GM19463 (cell line): Measurements from ENCODE around the gene SVEP1.
"Not testable (repeated sequence)": the region's sequence is repeated elsewhere in the genome, so short reads cannot be mapped to it uniquely, and the experiment has no call there.

Experiments
- ATAC-seq: cut with Tn5 transposase; IDR thresholded peaks from one replicate; pipeline ENCODE4 v1.9.1; 2021; ENCODE audit warnings: mild to moderate bottlenecking, moderate library complexity; ENCODE audit not compliant: unreplicated experiment

SVEP1 gene

DNA sequence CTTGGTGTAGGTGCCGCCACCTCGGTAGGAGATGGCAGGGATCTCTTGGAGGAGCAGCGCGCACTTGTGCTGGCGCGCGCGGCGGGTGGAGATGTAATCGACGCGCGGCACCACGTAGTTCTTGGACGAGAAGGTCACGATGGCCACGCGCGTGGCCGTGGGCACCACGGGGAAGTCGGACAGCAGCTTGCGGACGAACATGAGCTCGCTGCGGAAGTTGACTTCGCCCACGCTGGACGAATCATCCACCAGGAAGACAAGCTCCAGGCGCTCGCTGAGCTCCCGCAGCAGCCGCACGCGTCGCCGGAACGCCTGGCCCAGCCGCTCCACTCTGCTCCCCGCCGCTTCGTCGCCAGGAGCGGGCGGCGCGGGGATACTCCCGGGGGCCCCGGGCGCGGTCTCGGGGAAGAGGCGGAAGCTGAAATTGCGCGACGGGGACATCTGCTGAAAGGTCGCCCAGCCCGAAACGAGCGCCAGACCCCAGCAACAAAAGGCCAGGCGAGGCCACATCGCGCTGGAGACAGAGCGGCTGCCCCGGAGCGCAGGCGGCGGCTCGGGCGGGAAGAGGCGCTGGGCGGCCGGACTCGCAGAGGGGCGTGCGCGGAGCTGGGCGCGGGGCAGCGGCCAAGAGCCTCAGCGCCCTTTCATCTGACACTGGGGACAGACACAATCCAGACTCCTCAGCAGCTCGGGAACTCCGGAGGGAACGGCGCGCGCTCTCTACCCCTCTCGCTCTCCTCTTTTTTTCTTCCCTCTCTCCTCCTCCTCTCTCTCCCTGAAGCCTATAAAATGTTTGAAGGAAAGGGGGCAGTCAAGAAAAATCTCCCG is at the start of gene SVEP1:
SVEP1 (minus strand) TSS at position 708 of the 828 bp plus-strand sequence; CDS start at position 510, 198 bp downstream.
- ATAC-seq: no peak

DNA sequence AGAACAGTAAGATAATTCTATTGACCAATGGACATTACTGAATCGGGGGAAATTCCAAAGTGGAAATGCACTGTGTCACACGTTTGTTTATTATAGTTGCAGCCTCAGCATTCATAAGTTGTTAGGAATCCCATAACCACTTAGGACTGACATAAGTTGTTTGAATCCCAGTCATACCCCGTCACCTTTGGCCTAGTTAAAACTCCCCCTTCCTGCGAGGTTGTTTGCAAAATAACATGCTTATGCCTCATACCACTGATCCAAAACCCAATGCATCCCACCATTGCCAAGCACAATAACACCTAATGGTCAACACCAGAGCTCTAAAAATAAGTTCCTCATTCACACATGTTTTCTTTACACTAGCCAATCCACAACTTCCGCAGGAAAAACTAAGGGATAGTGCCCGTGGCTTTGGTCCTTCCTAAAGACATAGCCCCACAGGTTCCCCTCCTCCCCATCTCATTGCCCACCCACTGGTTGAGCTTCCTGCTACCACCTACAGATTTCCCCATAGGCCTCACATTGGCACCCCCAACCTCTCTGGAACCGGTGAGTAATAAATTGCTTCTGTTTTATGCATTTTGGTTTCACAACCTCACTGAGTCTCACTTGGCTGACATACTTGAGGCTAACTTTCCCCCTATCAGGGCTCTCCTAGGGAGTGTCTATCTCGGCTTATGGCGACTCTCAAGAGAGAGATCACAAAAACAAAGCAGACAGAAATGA is 46.7 kb upstream of the SVEP1 start:
- peak; percentile 98 for ATAC-seq

GRCh38 chr9:110623462-110624025 is 44.0 kb upstream of the SVEP1 start:
- ATAC-seq: no peak

- no peak for ATAC-seq
These were observed 42.8 kb upstream of the SVEP1 start for GRCh38 chr9:110622368-110622767.

DNA sequence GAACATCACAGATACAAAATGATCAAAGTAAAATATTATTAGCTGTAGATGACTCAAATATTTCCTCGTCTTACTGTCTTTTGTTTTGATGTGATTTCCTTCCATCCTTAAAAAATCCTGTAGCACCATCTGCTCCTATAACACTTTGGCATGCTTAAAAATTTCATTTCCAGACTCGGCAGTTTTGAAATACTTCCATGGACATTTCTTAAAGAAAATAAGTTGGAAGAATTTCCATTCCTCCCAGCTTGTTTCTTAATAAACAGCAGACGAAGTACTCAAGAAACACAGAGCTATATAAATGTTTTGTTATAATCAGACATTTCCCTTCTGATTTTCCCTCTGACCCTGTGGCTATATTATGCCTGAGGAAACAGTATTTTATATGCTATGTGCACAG is 41.2 kb upstream of the SVEP1 start:
- no peak for ATAC-seq

- ATAC-seq: no peak
These were observed 40.3 kb upstream of the SVEP1 start for GRCh38 chr9:110619831-110620230.

DNA sequence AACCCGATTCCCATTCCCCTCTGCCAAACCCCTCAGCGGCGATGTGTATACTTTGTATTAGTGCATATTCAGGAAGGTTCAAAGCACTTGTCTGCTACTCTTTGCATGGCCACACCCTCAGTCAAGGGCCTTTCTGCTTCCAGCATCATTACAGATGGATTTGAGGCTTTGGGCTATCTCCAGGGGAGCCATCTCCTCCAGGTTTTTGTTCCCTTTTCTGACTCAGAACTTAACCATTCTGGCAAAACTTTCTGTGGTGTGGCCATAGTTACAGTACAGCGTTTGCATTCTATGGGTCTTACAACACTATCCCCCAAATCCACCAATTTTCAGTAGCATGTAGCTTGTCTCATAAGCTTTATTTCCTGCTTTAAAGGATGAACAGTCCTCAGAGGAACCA is 36.0 kb upstream of the SVEP1 start:
- ATAC-seq: no peak

GRCh38 chr9:110614576-110614975 is 35.0 kb upstream of the SVEP1 start:
- ATAC-seq: not testable (repeated sequence)

- no peak for ATAC-seq
These were observed 26.7 kb upstream of the SVEP1 start for GRCh38 chr9:110606179-110606790.

GRCh38 chr9:110605565-110605964 is 26.0 kb upstream of the SVEP1 start:
- no peak for ATAC-seq

GRCh38 chr9:110604171-110604601 is 24.6 kb upstream of the SVEP1 start:
- no peak for ATAC-seq

DNA sequence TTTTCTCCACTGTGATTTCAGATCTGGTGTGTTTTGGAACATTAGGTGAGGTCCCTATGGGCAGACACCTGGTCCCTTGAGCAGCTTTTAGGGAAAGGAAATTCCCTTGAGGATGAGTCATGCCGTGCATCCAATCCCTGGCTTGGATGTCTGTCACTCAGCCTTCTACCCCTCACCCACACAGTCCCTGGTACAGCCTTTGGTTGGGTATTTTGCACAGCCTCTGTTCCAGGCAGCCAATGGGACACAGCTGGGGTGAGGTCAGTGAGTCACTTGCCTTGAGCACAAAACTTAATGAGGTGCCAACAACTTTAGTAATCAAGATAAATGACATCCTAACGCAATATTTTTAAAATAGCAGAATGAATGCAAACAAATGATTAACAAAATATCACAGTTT is 22.7 kb upstream of the SVEP1 start:
- no peak for ATAC-seq

DNA sequence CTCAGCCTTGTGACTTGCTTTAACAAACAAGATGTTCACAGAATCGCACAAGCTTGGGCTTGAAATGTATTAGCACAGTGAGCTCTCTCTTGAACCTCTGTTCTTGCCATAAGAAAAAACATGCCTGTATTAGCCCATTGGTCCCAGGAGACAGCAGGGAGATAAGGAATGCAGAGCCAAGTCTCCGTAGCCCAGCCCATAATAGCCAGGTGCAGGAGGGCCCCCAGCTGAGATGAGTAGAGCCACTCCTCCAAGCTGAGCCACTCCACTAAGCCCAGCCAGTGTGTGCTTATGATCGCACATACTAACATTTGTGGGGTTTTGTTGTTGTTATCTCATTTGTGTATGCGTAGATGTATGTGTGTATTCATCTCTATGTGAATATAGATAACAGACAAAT is 21.6 kb upstream of the SVEP1 start:
- ATAC-seq: no peak

DNA sequence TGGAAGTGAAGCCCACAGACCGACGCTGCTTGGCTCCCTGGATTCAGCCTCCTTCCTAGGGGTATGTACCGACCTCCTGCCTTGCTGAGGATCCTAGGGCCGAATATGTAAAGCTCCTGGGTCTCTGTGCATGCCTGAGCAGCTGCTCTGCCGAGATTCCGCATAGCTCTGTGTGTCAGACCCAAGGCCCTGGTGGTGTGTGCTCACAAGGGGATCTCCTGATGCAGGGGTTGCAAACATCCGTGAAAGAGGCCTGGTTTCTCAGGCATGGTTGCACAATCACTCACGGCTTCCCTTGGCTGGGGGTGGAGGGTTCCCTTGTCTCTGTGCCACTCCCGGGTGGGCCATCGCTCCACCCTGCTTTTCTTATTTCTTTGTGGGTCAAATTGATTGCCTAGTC is 19.9 kb upstream of the SVEP1 start:
- ATAC-seq: no peak

DNA sequence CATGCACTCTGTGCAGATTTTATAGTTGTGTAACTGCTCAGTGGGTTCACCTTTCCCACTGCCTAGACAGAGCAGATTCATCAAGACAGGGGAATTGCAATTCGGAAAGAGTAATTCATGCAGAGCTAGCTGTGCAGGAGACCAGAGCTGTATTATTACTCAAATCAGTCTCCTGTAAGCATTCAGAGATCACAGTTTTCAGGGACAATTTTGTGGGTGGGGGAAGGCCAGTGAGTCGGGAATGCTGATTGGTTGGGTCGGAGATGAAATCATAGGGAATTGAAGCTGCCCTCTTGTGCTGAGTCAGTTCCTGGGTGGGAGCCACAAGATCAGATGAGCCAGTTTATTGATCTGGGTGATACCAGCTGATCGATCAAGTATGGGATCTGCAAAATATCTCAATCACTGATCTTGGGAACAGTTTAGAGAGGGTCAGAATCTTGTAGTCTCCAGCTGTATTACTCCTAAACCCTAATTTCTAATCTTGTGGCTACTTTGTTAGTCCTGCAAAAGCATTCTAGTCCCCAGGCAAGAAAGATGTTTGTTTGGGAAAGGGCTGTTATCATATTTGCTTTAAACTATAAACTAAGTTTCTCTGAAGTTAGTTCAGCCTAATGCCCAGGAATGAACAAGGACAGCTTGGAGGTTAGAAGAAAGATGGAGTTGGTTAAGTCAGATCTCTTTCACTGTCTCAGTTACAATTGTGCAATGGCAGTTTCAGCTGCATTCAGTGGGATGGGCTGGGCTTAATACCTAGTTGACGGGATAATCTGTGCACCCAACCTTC is 12.7 kb upstream of the SVEP1 start:
- no peak for ATAC-seq

DNA sequence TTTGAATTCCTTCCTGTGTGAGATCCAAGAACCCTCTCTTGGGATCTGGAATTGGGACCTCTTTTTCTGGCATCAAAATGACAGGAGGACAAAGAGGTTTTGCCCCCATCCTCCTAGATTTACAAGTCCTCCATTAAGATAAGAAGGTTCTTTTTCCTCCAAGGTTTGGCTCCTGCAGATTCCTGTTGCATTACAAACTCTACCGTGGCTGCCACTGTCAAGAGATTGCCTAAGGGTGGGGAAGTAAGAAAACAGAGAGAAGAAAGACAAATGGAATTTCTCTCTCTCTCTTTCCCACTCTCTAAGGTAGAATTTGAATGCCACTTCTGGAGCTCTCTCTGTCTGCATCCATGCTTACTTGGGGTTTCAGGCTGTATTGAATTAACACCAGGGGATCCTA is 12.0 kb upstream of the SVEP1 start:
- no peak for ATAC-seq

GRCh38 chr9:110590816-110591215 is 11.3 kb upstream of the SVEP1 start:
- no peak for ATAC-seq

GRCh38 chr9:110588296-110588695 is 8.8 kb upstream of the SVEP1 start:
- ATAC-seq: no peak

- ATAC-seq: no peak
These were observed 3.7 kb upstream of the SVEP1 start for GRCh38 chr9:110583237-110583636.

GRCh38 chr9:110582156-110582555 is 2.6 kb upstream of the SVEP1 start:
- no peak for ATAC-seq

GRCh38 chr9:110580850-110581249 is 1.3 kb upstream of the SVEP1 start:
- ATAC-seq: no peak
